Measurements from ENCODE around the gene KNTC1.
"Not testable (repeated sequence)": the region's sequence is repeated elsewhere in the genome, so short reads cannot be mapped to it uniquely, and the experiment has no call there.

KNTC1 gene, protein sequence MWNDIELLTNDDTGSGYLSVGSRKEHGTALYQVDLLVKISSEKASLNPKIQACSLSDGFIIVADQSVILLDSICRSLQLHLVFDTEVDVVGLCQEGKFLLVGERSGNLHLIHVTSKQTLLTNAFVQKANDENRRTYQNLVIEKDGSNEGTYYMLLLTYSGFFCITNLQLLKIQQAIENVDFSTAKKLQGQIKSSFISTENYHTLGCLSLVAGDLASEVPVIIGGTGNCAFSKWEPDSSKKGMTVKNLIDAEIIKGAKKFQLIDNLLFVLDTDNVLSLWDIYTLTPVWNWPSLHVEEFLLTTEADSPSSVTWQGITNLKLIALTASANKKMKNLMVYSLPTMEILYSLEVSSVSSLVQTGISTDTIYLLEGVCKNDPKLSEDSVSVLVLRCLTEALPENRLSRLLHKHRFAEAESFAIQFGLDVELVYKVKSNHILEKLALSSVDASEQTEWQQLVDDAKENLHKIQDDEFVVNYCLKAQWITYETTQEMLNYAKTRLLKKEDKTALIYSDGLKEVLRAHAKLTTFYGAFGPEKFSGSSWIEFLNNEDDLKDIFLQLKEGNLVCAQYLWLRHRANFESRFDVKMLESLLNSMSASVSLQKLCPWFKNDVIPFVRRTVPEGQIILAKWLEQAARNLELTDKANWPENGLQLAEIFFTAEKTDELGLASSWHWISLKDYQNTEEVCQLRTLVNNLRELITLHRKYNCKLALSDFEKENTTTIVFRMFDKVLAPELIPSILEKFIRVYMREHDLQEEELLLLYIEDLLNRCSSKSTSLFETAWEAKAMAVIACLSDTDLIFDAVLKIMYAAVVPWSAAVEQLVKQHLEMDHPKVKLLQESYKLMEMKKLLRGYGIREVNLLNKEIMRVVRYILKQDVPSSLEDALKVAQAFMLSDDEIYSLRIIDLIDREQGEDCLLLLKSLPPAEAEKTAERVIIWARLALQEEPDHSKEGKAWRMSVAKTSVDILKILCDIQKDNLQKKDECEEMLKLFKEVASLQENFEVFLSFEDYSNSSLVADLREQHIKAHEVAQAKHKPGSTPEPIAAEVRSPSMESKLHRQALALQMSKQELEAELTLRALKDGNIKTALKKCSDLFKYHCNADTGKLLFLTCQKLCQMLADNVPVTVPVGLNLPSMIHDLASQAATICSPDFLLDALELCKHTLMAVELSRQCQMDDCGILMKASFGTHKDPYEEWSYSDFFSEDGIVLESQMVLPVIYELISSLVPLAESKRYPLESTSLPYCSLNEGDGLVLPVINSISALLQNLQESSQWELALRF (N-terminal part only)

DNA sequence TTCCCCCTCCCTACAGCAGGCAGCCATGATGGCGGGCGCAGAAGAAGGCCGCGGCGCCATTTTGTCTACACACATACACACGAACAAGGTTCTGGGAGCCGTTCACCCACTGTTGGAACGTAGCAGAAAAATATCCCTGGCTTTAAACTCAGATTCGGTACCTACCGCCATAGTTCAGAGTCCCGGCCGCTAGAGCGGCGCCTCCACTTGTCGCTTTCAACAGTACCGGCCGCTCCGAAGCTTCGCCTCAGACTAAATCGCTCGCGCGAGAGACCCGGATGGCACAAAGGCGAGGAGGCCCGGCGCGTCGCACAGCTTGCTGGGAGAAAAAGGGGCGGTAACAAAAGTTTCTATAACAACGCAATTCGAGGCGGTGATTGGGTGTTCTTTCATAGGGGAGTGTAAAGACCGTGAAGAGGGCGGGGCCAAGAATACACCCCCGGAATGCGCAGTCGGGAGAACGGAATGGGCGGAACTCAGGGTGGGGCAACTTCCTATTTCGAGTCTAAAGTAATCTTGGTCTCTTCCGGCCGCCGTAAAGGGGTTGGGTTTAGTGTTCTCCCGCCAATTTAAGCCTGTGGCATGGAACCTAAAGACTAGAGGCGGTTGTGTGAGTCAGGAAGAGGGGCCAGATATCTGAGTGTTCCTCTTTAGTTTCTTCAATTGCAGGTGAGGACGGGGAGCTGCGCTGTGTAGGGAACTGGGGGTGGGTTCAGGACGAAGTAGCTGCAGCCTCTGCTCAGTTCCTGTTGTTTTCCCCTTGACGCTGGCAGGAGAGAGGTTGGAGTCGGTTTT, at the start of gene KNTC1, which contains the start of gene RSRC2:
Gene KNTC1 (plus strand): TSS at position 567 of the 795 bp plus-strand sequence. CDS start 2,815 bp downstream, outside the sequence.
Gene RSRC2 (minus strand): TSS at position 254 of the 795 bp plus-strand sequence. CDS start 83 bp downstream, at position 171.
- peak; percentile 99 for DNase-seq (ENCODE audit: low read depth, low spot score)

DNA sequence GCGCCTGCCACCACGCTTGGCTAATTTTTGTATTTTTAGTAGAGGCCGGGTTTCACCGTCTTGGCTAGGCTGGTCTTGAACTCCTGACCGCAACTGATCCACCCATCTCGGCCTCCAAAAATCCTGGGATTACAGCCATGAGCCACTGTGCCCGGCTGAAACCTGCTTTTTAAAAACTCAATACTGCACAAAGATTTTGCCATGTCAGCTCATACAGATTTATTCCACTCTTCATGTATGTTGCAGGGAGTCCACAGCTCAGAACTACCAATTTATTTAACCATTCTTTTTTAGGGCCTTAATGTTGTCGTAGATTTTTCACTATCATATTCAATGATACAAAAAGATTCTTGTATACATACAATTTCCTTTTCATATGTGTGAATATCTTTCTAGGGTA, 46.3 kb upstream of the KNTC1 start:
- no peak for DNase-seq (ENCODE audit: low read depth, low spot score)

DNA sequence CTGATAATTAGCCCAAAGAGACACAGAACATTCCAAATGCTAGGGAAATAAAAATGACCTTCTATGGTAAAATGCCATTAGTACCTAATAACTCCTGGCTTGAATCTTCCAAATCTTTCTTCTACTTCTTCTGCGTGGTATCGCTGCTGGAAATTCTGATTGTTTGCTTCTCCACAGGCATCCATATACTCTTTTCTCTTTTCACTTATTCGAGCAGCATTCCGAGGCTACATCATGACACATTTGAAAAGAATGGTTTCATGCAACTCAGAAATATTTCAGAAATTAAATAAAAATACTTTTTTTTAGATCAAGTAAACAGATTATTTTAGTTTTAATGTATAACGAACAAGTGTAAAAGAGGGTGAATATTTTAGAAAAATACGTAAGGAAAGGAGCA, 45.2 kb upstream of the KNTC1 start:
- no peak for DNase-seq (ENCODE audit: low read depth, low spot score)

DNA sequence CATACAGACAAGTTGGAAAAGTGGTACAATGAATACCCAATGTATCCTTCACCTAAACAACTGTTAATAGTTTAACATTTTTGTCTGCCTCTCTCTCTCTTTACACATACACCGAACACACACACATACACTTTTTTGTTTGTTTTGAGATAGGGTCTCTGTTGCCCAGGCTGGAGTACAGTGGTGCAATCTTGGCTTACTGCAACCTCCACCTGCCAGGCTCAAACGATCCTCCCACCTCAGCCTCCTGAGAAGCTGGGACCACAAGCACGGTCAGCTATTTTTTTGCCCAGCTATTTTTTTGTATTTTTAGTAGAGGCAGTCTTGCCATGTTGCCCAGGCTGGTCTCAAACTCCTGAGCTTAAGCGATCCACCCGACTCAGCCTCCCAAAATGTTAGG, 43.1 kb upstream of the KNTC1 start:
- DNase-seq (ENCODE audit: low read depth, low spot score): no peak

DNA sequence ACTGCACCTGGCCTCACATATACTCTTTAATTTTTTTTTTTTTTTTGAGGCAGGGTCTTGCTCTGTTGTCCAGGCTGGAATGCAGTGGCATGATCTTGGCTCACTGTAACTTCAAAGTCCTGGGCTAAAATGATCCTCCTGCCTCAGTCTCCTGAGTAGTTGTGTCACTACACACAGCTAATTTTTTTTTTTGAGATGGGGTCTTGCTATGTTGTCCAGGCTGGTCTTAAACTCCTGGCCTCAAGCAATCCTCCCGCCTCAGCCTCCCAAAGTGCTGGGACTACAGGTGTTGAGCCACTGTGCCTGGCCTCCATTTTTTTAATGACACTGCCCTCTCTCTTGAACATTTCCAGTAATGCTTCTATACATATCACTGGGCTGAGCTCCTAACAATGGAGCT, 42.7 kb upstream of the KNTC1 start:
- not testable (repeated sequence) for DNase-seq (ENCODE audit: low read depth, low spot score)

DNA sequence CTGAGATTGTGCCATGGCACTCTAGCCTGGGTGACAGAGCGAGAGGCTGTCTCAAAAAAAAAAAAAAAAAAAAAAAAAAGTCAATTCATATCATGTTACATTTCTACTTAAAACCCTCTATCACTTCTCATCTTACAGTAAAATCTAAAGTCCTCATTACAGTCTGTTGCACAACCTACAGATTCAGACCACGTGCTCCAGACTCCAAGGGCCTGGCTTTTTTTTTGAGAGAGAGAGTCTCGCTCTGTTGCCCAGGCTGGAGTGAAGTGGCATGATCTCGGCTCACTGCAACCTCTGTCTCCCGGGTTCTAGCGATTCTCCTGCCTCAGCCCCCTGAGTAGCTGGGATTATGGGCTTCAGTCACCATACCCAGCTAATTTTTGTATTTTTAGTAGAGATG, 40.7 kb upstream of the KNTC1 start:
- DNase-seq (ENCODE audit: low read depth, low spot score): not testable (repeated sequence)

DNA sequence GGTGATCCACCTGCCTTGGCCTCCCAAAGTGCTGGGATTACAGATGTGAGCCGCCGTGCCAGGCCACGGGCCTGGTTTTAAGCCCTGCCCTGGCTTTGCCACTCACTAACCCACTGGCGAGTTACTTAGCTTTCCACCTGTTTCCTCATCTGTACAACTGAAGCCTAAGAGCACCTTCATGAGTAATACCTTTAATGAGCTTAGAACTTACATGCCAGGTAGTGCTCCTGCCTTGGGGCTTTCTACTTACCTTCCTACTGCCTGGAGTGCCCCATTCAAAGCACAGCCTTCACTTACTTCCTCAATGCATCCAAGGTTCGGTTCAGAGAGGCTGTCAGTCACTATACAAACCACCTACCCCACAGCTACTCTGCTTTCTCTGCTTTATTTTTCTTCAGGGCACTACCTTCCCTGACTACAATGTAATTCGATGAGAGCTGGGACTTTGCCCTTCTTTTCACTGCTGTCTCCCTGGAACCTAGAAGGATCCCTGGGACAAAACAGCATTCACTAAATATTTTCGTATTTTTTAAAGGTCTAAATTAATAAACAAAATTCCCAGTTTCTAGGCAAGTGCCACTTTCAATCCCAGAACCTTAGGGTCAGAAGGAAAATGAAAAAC, 40.1 kb upstream of the KNTC1 start:
- DNase-seq (ENCODE audit: low read depth, low spot score): no peak

DNA sequence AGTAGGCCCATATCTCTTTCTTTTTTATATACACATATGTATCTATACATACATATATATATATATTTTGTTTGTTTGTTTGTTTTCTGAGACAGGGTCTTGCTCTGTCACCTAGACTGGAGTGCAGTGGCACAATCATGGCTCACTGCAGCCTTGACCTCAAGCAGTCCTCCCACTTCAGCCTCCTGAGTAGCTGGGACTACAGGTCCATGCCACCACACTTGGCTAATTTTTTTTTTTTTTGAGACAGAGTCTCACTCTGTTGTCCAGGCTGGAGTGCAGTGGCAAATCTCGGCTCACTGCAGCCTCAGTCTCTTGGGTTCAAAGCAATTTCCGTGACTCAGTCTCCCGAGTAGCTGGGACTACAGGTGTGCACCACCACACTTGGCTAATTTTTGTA, 39.2 kb upstream of the KNTC1 start:
- DNase-seq (ENCODE audit: low read depth, low spot score): not testable (repeated sequence)

DNA sequence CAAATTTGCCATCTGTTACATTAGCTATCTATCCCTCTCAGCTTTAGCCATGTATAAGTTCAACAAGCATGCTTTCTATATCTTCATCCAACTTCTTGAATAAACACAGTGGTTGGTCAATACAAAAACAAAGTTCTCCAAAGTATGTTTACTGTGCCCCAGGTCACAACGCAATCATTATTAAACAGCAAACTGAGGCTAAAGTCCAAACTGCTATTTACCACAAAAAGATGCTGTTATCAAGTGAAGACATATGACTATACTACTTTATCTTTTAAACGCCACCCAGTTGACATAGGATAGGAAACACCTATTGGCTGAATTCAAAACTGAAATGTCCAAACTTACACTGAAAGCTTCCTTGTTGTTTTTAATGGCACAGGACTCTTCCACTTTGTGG, 38.0 kb upstream of the KNTC1 start:
- no peak for DNase-seq (ENCODE audit: low read depth, low spot score)

DNA sequence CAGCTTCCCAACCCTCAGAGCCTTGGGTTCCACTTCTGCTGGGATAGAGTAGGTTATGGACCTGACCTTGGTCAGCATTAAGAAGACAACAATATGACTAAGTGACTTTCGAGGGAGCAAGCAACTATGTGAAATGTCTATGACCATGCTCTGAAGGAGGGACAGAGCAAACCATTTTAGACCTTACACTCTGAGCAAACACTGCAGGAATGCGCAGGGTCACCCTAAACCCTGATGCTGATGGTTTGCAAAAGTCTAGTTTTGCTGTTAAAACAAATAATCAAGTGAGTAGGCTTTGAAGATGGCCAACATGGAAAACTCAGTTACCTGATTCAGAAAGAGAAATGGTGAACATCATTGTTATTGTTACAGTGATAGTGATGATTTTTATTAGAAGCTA, 35.1 kb upstream of the KNTC1 start:
- no peak for DNase-seq (ENCODE audit: low read depth, low spot score)

DNA sequence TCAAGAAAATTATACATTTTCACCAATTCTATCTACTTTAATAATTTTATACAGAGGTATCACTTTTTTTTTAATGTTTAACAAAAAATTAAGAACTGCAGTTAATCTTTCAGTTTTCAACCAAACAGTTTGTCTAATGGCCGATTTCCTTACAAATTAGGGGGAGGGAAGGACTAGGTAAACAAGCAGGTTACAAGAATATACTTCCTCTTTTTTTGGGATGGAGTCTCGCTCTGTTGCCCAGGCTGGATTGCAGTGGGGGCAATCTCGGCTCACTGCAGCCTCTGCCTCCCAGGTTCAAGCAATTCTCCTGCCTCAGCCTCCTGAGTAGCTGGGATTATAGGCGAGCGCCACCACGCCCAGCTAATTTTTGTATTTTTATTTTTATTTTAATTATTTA, 33.8 kb upstream of the KNTC1 start:
- not testable (repeated sequence) for DNase-seq (ENCODE audit: low read depth, low spot score)

DNA sequence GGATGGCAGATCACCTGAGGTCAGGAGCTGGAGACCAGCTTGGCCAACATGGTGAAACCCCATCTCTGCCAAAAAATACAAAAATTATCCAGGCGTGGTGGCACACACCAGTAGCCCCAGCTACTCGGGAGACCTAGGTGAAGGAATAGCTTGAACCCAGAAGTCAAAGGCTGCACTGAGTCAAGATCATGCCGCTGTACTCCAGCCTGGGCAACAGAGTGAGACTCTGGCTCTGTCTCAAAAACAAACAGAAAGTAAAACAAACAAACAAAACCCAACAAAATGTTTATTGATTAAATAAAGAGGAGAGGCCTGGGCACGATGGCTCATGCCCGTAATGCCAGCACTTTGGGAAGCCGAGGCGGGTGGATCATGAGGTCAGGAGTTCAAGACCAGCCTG, 31.8 kb upstream of the KNTC1 start:
- no peak for DNase-seq (ENCODE audit: low read depth, low spot score)

DNA sequence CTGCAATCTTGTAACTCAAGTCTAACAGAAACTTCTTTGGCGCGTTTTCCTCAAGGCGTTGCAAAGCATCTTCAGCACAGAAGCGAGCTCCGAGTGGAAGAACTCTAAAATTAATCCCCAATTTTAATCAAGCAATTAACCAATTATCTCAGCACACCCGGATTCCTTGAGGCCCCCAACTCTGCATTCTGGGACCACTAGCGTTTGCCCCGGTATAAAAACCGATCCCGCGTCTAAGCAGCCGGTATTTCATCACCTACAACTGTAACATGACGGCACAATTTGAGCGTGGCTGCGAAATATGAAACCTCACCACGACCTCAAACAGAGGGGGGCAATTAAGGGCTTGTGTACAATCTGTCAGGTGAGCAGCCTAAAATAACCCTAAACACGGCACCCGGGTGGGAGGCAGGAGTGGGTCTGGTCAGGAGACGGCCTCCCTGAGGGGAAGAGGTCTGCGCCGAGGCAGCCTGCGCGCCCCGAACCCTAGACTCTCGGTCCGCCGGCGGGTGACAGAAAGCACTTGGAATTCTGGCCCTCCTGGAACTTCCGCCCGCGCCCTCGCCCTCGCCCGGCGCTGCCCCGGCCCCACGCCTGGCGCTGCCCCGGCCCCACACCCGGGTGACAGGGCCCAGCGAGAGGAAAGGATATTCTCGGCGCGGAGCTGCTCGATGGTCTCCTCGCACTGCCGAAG, 26.9 kb upstream of the KNTC1 start:
- peak; percentile 17 for DNase-seq (ENCODE audit: low read depth, low spot score)

DNA sequence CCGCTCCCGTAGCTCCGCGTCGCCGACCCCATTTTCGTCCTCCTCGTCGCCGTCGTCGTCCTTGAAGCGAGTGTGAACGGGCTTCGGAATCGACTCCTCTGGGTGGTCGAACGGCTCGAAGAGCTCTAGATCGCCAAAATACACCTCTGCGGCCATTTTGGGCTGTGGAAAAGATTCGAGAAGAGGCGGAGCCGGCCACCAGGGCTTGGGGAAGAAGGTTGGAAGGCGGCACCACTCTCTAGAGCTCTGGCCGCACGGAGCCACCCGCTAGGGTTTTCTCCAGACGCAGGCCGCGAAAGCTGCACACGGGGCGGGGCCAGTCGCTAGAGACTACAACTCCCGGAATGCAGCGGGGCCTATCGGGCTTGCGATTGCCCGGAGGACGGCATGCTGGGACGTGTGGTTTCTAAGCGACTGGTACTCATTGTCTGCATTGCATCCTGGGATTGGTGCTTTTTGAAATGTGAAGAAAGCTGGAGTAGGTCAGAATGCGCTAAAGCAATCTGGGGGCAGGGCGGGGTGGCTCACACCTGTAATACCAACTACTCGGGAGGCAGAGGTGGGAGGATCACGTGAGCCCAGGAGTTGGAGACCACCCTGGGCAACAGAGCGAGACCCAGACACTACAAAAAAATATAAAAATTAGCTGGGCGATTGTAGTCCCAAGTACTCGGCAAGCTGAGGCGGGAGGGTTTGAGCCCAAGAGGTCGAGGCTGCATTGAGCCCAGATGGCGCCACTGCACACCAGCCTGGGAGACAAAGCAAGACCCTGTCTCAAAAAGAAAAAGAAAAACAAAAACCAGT, 26.2 kb upstream of the KNTC1 start, which contains the start of gene ZCCHC8:
Gene ZCCHC8 (minus strand): TSS at position 248 of the 804 bp plus-strand sequence. CDS start 92 bp downstream, at position 156.
- DNase-seq (ENCODE audit: low read depth, low spot score): peak; percentile 95

DNA sequence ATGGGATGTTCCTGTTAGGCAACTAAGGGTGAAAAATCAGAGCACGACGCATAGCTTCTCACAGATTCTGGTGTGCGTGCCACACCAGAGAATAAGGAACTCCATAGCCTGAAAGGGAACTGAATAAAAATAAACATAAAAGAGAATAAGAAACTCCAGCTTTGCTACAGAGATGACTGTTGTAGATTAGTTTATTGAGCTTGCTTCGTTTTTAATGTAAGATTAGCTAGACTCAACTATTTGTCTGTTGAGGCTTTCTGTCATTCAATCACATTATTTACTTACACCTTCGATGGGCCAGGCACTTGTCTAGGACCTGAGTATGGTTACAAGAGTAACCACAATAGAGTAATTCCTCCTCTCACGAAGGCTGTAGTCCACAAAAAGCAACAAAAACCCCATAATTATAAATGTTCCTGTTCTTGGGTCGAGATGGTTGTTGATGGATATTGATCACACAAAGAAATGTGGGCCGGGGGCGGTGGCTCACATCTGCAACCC, 25.5 kb upstream of the KNTC1 start:
- DNase-seq (ENCODE audit: low read depth, low spot score): no peak

DNA sequence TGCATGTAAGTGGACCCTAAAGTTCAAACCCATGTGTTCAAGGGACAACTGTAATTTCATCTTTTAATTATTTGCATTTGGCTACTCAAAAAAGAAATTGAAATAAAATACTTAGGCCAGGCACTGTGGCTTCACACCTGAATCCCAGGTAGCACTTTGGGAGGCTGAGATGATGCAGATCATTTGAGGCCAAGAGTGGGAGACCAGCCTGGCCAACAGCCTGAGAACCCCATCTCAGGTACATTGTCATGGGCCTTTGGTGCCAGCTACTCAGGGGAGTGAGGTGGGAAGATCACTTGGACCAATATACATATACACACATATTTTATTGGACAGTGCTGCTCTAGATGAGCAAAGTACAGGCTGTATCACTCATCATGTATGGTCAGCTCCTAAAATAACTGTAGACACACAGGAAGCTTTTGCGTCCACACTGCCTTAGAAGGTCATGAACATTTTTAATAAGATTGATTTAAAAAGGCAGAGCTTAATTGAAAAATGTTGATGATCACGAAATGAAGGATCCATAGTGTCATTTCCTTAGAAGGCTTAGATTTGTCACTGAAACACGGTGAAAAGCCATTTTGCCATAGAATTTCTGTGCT, 23.8 kb upstream of the KNTC1 start:
- no peak for DNase-seq (ENCODE audit: low read depth, low spot score)

DNA sequence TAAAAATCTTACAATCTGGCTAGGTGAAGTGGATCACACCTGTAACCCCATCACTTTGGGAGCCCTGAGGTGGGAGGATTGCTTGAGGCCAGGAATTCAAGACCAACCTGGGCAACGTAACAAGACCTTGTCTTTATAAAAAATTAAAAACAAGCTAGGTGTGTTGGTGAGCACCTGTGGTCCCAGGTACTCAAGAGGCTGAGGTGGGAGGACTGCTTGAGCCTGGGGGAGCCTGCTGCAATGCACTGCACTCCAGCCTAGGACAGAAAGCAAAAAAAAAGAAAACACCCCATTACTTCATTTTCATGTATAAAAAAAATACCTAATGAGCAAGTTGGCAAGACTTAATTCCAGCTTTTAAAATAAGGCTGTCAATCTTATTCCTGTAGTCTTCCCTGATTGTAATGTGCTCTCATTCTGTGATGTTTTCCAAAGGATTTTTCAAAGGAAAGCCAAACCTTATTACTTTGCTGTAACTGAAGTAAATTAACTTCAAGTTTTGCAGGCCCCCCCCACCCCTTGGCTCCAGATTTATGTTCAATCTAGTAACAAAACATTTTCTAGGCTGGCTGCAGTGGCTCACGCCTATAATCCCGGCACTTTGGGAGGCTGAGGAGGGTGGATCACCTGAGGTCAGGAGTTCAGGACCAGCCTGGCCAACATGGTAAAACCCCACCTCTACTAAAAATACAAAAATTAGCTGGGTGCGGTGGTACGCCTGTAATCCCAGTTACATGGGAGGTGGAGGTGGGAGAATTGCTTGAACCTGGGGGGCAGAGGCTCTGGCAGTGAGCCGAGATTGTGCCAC, 23.1 kb upstream of the KNTC1 start:
- DNase-seq (ENCODE audit: low read depth, low spot score): no peak

Measured in activated CD4-positive, CD25-positive, alpha-beta regulatory T cell treated with anti-CD3 and anti-CD28 coated beads, Interleukin-2, amount 50 U/mL, for 16 hours (primary cell).